GM19025 (cell line): Measurements from ENCODE around the gene ACVR1B.

Experiments used
- ATAC-seq: cut with Tn5 transposase; IDR thresholded peaks from one replicate; pipeline ENCODE4 v1.9.1; 2021; ENCODE audit warnings: mild to moderate bottlenecking, low read depth, moderate library complexity; ENCODE audit not compliant: unreplicated experiment

The ACVR1B gene

DNA sequence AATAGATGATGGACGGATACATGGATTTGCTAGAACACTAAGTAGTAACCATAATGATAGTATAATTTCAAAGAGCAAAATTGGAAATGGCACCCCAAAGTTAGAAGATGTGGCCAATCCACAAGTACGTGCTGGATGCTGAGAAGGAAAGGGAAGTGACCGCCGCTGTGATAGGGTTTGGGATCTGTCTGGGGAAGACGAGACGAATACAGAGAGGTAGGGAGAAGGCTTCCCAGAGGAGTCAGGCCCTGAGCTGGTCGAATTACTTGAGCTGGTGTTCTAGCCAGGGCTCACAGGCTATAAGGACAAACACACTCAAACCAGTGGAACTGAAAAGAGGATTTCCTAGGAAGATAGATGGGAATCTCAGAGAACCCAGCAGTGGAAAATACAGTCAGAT lies 9.4 kb upstream of the ACVR1B start:
- ATAC-seq = no peak

DNA sequence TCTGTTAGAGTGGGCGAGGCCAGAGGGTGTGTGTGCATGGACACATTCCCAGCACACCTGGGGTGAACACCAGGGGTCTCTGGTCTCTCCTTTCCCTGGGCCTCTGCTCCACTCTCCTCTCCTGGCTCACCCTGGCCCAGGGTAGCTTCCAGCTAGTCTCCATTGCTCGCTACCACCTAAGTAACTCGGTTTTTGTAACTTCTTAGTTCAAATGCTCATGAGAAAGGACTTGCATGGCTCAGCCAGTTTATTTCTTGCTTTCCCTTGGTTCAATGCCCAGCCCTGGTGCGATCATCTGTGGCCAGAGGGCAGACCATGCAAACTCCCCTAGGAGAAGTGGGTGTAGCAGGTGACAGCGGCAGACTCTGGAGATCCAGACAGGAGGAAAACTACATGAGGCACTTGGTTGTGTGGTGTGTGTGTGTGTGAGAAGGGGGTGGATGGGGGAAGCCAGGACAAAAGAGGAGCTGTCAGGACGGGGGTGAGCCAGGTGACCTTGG lies 8.9 kb upstream of the ACVR1B start:
- no peak for ATAC-seq

DNA sequence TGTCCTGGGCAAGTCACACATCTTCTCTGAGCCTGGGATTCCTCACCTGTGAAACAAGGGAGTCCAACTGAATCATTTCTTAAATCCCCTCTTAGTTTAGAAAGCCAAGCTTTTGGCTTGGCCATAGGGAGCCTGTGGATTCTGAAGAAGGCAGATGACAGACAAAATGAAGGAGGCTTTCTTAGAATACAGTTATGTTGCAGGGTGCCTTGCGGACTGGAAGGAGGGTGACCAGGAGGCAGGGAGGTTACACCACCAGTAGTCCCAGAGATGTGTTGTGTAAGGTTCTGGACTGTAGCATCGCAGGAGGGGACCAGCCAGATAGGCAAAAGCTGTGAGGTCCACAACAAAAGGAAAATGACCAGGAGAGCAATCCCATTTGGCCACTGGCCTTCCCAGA lies 8.2 kb upstream of the ACVR1B start:
- ATAC-seq = no peak

DNA sequence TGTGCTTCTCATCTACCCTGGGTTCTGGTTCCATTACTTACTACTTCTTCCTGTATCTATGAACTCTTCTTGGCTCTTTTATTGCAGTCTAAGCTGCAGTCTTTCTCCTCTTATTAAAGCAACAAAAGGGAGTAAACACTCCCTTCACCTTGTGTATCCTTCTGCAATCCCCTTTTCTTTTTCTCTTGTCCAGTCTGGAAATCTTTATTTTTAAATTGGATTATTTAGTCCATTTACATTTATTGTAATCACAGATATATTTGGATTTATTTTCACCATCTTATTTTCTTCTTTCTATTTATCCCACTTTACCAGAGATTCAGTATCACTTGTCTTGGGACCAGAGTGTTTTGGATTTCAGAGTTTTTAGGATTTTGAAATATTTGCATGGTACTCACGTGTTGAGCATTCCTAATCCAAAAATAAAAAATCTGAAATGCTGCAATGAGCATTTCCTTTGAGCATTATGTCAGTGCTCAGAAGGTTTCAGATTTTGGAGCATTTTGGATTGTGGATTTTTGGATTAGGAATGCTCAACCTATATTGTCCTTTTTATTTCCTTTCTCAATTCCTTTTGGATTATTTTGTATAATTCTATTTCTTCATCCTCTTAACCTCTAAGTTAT lies 6.8 kb upstream of the ACVR1B start:
- no peak for ATAC-seq

DNA sequence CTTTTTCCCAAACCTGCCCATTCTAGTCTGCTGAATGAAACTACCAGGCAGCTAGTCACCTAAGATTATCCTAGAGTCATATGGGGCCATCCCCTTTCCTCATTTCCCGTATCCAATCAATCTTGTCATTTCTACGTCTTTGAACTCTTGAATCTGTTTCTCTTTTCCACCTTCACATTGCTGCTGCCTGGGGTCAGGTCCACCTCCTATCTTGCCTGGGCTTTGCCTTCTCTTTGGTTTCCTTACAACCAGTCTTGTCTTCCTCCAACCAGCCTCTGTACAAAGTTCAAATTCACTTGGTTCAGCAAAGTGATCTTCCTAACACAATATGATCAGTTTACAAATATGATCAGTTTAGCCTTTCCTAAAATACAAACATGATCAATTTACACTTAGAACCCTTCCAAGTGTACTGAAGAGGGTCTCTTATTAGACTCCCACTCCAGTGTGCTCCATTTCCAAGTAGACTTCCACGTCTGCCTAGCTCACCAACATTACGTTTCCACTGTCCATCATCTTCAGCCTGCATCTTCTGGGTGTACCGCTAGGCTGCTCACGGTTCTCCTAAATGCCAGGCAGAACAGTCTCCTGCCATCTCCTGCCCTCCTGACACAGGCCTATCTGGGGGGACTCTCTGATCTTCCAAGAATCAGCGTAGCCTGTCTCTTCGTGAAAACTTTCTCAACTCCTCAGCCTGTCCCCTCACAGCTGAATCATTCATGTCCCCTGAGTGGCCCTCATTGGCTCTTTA lies 4.1 kb upstream of the ACVR1B start:
- no peak for ATAC-seq

DNA sequence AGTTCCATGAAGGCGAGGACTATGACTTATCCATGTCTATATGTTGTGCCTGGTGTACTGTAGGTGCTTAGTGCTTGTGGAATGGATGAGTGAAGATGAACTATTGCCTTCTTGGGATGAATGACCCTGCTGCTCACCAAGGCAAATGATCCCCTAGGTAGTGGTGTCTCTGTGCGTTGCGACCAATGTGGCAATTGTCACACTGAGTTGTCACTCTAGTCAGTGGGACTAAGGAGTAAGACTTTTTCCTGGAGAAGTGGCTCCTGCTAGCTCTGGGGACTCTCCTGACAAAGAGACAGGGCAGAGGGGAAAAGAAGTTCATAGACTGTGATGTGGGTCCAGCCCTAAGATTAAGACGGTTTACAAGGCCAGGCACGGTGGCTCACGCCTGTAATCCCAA lies 3.4 kb upstream of the ACVR1B start:
- no peak for ATAC-seq

DNA sequence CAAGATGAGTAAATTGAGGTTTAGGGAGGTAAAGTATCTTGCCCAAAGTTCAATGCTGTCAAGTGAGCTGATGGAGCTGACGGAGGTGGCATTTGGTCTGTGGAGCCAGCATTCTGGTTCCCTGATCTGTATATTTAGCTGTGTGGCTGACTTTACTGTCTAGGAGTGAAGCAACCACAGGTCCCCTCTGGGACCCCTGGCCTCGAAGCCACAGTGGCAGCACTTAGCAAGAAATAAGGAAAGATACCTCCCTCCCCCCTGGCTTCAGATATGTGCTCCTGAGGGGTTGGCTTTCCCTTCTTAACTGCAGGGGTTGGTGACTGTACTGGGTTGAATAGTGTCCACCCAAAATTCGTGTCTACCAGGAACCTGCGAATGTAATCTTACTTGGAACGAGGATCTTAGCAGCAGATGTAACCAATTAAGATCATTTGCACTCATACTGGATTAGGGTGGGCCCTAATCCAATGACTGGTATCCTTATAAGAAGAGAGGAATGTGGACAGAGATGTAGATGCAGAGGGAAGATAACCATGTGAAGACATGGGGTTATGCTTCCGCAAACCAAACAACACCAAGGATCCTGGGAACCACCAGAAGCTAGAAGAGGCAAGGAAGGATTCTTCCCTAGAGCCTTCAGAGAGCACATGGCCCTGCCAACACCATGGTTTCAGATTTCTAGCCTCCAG lies 2.0 kb upstream of the ACVR1B start:
- no peak for ATAC-seq

DNA sequence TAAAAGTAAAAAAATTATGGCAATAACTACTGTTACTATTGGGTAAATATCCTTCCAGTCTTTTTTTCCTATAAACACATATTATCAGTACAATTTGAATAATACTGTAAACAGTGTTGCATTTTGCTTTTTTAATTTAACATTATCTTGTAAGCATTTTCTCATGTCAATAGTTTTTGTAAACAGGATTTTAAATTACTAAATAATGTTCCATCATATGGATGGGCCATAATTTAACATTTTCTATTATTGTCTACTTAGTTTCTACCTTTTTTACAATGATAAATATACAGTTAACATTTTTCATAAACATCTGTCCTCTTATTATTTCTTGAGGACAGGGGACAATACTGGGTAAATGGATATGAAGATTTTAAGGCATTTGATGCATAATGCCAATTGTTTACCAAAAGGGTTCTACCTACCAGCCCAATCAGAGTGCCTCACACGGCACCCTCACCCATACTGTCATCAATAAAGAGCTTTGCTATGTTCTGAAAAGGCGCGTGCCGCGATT lies 759 bp upstream of the ACVR1B start:
- no peak for ATAC-seq

DNA sequence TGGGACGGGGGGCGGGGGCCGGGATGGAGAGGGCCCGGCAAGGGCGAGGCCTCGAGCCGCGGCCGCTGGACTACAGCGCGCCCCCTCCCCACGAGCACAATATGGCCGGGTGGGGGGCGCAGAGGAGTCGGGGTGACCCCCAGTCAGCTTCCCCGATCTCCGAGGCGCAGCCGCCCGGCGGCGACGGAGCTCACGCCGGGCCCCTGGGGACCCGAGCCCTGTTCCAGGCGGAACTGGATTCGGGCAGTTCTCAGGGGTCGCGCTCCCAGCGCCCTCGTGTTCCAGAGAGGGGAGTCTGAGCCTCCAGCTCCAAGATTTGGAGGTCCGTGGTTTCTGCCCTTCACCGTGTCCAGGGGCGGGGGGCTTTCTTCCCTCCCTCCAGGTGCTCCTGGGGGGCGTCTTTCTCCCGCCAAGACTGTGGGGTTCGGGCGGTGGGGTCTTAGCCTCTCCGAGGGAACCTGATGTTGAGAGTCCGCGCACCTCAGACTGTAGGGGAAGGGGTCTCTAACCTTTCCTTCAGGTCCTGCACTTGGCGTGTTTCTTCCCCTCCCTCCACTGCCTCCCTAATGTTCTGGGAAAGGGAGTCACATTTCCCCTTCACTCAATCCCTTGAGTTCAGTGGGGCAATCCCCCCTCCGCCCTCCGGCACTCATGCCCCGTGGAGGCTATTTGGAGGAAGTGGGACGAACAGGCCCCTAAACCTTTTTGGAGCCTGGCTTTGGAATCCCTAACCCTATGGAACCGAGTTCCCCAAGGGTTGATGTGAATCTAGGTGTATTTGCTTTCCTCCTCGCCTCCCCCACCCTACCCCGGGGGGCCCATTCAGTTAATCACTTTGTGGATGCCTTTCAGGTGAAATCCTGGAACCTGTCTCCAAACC lies 584 bp downstream of the ACVR1B start:
- ATAC-seq = no peak

DNA sequence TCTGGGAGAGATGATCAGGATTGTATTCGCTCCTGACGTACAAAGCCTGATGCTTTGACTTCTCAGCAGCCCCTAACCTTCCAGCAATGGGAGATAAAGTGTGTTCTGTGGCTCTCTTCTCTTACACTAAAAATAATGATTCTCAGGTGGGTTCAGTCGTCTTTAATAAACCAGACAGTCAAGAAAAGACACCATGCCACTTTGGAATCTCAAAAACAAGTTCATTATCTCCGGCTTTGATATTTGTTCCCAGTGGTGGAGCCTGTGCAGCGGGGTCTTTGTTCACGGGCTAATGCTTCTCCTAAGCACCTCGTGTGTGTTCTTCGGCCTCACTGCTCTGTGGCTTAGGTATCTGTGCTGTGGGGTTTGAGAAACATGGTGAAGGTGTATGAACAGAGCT lies 1.6 kb downstream of the ACVR1B start:
- no peak for ATAC-seq

DNA sequence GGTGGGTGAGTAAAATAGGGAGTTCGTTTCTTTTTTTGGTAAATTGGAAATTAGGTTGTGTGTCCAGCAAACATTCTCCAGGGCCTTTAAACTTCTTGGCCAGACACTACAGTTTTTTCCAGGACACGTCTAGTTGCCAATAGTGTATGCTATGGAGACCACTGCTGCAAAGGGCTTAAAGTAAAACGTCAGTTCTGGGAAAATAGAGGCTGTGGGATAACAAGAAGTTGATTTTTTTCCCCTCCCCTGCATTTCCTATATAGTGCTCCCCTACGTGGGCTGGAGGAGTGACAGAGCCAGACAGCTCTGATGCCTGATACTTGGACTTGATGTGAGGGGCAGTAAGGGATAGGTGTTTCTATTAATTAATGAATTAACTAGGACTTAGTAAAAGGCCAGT lies 2.4 kb downstream of the ACVR1B start:
- no peak for ATAC-seq

DNA sequence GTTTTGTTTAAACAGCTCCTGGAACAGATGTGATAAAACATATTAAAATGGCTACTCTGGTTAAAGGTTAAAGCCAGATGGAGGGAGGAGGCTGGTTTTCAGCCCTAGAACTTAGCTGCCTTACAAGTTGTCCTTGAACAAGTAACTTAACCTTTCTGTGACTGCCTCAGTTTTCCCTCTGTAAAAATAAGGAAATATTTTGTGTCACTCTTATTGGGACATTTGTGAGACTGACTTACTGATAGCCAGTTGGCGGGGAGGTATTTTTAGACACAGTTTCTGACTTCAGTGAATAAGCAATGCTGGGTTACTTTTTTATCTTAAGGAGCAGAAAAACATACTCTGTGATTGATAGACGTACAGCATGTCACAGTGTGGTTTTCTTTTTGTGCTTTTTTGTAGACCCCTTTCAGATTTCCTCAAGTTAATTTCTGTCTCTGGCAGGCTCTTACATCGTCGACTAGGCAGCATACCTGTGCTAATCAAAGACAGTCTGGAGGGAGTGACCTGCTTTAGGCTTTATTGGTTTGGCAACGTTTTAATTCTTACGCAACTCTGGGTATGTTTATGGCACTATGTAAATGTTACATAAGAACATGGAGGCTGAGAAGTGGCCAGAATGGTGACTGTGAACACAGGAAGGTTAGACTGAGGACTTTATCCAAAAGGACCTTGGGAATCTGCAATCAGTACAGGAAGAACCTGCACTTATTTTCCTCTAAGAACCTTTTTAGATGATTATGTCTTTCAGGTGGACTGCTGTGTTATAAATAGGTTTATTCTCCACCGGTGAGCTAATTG lies 3.3 kb downstream of the ACVR1B start:
- no peak for ATAC-seq

DNA sequence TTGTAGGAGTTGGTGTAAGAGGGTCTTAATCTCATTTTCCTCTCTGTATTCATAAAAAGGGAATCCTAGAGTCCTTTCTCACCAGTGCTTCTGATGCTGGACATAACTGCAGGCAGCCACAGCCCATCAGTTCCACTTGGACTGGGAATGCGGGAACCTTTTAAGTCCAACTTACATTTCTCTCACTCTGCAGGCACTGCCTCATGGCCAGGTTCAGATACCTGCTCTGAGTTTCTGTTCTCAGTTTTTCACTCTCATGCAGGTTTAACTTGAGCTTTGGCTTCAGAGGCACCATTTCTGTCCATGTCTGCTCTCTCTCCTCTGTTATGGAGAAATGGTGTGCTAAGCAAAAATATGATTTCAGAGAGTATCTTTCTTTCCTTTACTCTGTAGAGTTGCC lies 4.2 kb downstream of the ACVR1B start:
- ATAC-seq = no peak

DNA sequence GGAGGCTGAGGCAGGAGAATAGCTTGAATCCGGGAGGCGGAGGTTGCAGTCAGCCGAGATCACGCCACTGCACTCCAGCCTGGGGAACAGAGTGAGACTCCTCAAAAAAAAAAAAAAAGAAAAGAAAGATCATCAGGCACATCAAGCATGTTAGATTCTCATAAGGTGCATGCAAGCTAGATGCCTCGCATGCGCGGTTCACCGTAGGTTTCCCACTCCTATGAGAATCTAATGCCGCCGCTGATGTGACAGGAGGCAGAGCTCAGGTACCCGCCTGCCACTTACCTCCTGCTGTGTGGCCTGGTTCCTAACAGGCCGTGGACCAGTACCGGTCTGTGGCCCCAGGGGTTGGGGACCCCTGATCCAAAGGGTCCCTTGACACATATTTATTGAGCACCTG lies 7.0 kb downstream of the ACVR1B start:
- ATAC-seq = no peak

DNA sequence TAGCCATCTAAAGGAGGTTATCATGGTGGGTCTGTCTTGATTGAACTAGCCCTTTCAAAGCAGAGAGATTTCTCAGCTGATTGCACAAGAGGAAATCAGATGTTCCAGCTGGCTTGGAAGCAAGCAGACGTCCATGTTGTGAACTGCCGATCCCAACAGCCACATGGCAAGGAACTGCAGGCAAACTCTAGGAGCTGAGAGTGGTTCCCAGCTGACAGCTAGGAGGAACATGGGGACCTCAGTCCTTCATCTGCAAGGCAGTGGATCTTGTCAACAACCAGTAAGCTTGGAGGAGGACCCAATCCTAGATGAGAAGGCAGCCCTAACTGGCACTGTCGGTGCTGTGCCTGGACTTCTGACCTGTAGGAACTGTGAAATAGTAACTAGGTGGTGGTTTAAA lies 7.7 kb downstream of the ACVR1B start:
- ATAC-seq = no peak

DNA sequence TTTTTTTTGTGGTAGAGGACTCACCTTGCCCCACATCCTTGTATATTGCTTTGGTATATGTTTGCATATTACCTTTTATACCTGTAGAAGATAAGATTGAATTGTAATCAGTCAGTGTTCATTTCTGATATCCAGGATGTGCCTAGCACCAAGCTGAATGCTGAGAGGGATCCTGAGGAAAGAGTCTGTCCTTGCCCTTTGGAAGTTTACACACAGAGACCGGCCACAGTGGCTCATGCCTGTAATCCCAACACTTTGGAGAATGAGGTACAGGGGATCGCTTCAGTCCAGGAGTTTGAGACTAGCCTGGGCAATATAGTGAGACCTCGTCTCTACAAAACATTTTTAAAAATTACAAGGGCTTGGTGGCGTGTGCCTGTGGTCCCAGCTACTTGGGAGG lies 8.4 kb downstream of the ACVR1B start:
- ATAC-seq = no peak

DNA sequence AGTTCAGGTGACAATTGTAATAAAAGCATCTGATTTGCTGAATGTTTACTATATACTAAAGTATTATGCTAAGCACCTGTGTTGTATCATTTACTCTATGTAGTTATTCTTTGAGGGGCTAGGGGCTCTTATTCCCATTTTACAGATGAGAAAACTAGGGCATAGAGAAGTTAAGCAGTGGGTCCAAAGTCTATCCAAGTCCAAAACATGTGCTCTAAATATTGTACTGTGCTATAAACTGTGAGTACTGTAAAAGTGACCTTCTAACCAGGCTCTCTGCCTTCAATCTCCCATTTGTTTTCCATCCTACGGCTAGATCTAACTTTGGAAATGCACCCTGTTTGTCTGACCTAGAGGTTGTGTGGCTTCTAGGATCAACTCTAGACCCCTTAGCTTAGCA lies 9.0 kb downstream of the ACVR1B start:
- no peak for ATAC-seq

DNA sequence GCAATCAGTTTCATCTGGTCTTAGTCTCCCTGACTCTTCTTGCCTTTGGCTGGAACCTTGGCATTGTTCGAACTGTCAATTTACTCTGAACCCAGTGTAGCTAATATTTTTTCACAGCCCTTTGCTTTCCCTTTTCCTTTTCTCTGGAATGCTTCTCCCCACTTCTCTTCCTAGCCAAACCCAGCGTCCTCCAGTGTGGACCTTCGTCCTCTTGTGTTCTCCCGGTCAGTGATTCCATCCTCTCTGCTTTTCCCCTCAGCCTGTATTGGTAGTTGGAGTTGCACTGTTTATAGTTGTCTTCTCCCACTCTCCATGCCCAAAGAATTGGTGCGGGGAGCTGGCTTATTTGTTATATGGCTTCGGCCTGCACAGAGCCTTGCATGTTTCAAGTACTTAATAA lies 9.4 kb downstream of the ACVR1B start:
- ATAC-seq = no peak

DNA sequence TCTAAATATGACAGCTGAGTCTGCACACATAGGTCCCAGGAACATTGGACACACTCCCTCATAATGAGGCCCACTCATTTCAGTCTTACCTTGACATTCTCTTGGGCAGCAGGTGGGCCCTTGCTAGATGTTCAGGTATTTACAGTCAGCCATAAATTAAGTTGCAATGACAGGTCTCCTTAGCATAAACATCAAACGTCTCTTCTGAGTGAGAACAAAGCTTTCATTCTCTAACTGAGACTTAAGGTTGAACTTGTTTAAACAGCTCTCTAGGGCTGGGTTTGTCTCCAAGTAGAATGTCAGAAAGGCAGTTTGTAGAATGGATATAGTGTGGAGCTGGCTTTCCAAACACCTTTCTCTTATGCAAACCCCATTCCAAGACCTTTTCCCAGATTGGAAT lies 10.3 kb downstream of the ACVR1B start:
- no peak for ATAC-seq

DNA sequence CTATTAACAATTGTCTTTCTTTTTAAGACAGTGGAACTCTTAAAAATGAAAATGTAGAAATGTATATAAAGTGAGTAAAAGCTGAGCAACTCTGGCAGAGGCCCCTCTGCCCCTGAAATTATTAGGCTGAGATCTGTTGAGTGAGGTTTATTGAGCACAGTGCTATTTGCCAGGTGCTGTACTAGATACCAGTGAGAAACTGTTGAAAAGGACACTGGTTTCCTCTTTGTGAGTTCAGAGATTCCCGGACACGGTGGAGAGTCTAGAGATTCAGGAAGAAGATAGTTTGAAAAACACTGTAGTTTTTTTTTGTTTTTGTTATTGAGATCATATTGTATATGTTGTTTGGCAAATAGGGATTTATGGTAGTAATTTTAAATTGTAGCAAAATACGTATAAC lies 11.2 kb downstream of the ACVR1B start:
- ATAC-seq = no peak
